ENCODE results near the gene FUCA2. TPM values are rescaled to one million over a fixed set of nuclear protein-coding genes. Genes with fewer than 3 reads are reported as not detected.

The FUCA2 gene, protein sequence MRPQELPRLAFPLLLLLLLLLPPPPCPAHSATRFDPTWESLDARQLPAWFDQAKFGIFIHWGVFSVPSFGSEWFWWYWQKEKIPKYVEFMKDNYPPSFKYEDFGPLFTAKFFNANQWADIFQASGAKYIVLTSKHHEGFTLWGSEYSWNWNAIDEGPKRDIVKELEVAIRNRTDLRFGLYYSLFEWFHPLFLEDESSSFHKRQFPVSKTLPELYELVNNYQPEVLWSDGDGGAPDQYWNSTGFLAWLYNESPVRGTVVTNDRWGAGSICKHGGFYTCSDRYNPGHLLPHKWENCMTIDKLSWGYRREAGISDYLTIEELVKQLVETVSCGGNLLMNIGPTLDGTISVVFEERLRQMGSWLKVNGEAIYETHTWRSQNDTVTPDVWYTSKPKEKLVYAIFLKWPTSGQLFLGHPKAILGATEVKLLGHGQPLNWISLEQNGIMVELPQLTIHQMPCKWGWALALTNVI
- total RNA-seq = 116 and 134 TPM in 2 replicates

GRCh38 chr6:143510991-143511891, at the start of gene FUCA2:
Gene FUCA2 (minus strand): TSS chr6:143511720. CDS start chr6:143511634, 86 bp downstream.

DNA sequence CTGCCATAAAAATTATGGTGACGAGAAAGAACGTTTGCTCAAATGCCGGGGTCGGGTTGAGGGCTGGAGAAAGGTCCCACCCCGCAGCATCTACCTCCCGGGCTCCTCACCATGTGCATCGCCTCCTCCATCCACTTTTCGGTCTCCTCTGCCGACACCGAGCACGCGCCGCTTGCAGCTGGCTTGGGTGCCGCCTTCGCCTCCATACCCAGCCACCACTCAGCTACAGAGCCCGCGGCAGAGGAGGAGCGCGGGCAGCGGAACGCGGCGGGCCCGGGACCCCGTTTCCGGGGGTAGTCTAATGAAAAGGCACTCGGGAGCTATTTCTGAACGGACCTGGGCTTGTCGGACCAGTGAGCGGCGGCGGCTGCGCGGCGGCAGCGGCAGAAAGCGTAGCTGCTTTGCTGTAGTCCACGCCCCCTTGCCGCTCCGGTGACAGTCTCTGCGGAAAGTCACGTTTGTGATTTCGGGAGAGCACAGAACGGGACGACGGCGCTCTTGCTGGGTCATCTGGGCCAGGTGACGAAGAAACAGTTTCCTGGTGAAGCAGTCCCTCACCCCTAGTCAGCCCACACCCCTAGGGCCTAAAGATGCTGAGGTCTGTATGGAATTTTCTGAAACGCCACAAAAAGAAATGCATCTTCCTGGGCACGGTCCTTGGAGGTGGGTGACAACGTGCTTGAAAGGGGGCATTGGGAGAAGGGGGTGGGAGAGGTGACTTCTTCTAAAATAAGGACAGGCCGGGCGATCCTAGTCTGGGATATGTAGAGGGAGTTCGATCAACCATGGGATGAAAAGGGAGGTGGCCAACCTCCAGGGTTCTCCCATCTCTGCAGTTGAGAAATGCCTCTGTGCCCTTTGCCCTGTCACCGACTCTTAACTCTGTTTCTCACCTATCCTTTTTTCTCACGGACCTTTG, 60.8 kb downstream of the FUCA2 start, which contains the start of the genes ADAT2 and PEX3:
ADAT2 (minus strand) TSS at position 243 of the 919 bp plus-strand sequence; CDS start at position 206, 37 bp downstream.
PEX3 (plus strand) TSS at position 353 of the 919 bp plus-strand sequence; CDS start at position 591, 238 bp downstream.

Other genes starting within 250 kb of the FUCA2 start
- 2.3 and 2.5 TPM in 2 replicates for gene ADAT2, start 61.0 kb downstream of the FUCA2 start, total RNA-seq
- gene PEX3, start 60.9 kb downstream of the FUCA2 start, total RNA-seq = 13.8 and 17.9 TPM in 2 replicates
- gene PHACTR2, start 166.2 kb upstream of the FUCA2 start, total RNA-seq = 11.0 and 14.7 TPM in 2 replicates